Middle frontal gyrus (tissue), 1 donor: Measurements from ENCODE around the gene IMPA2.
"Not testable (repeated sequence)": the region's sequence is repeated elsewhere in the genome, so short reads cannot be mapped to it uniquely, and the experiment has no call there.

Source experiments
- DNase-seq: peaks from one replicate; pipeline ENCODE4 v3.0.0-alpha.2; 2015; ENCODE audit warnings: low spot score; ENCODE audit errors: extremely low spot score

Gene IMPA2

GRCh38 chr18:12071066-12071465, 89.8 kb downstream of the IMPA2 start:
- DNase-seq: not testable (repeated sequence)

- no peak for DNase-seq
Observed at GRCh38 chr18:12072996-12073395, 91.7 kb downstream of the IMPA2 start.

- DNase-seq: no peak
Observed at GRCh38 chr18:12074736-12075135, 93.4 kb downstream of the IMPA2 start.

GRCh38 chr18:12076424-12077140, 95.3 kb downstream of the IMPA2 start:
- no peak for DNase-seq

GRCh38 chr18:12077994-12078393, 96.7 kb downstream of the IMPA2 start:
- not testable (repeated sequence) for DNase-seq

DNA sequence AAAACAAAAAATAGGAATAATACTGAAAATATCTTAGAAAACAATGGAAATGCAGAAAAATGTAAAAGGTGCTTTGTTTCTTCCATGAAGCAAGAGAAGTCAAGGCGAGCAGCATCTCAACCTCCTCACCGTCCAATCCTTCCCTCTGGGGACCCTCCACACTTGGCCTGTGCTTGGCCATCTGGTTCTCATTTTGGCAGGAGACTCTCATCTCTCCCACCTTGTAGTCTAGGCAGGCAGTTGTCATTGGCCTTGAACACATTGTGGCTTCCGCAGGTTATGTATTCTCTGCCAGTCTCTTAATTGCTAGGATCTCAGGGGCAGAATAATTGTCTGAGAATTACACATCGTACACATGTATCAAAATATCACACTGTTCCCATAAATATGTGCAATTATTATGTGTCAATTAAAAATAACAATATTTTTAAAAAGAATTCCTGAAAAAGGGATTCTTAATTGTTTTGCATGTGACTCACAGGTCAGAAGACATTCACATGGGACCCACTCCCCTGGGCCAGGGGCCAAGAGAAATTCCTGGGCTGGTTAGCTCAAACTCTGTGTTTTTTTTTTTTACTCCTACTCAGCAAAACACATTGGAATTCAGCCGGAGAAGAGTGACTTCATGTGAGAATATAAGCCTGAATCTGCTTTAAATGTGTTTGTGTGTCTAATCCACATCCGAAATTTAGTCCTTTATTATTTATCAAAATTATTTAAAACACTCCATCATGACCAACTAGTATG, 98.4 kb downstream of the IMPA2 start:
- DNase-seq: no peak
